H1 (cell line): Measurements from ENCODE around the gene ANGEL2. TPM values are rescaled to one million over a fixed set of nuclear protein-coding genes. Genes with fewer than 3 reads are reported as not detected.

Source experiments
- CTBP2 ChIP-seq: IDR thresholded peaks from 2 replicates; pipeline ENCODE4 v1.7.0; 2011; ENCODE audit warnings: borderline replicate concordance, mild to moderate bottlenecking, moderate library complexity, mixed read lengths, low read length; ENCODE audit not compliant: insufficient read depth, insufficient read length
- EZH2 ChIP-seq: fragments of 200-600 bp; sonication (generic); IDR thresholded peaks from 2 replicates; pipeline ENCODE4 v1.7.1; 2012; ENCODE audit warnings: low read depth, mild to moderate bottlenecking, moderate library complexity, low read length, inconsistent platforms; ENCODE audit not compliant: severe bottlenecking
- KDM1A ChIP-seq: fragments of 200-600, 300-600 bp; sonication (generic); IDR thresholded peaks from 2 replicates; pipeline ENCODE4 v1.7.1; 2016; ENCODE audit warnings: mild to moderate bottlenecking, low read length, borderline replicate concordance
- KDM5A ChIP-seq: fragments of 200-600 bp; IDR thresholded peaks from 2 replicates; pipeline ENCODE4 v1.7.1; 2012; ENCODE audit warnings: mild to moderate bottlenecking, low read length, inconsistent platforms, mixed read lengths
- MAFK ChIP-seq: IDR thresholded peaks from 2 replicates; pipeline ENCODE4 v1.6.1; 2012; ENCODE audit warnings: low read depth, mild to moderate bottlenecking, improper control_type of control experiment, low read length
- RAD21 ChIP-seq, 2 experiments: IDR thresholded peaks in 1 of 2; conservative IDR thresholded peaks in 1 of 2; 2 replicates each; pipeline ENCODE4 v1.6.1; 2011; ENCODE audit warnings: low read depth in 2 of 2, low read length in 2 of 2, improper control_type of control experiment in 1 of 2, inconsistent platforms in 1 of 2, mild to moderate bottlenecking in 1 of 2, moderate library complexity in 1 of 2
- RXRA ChIP-seq: IDR thresholded peaks from 2 replicates; pipeline ENCODE4 v1.6.1; 2011; ENCODE audit warnings: low read depth, mild to moderate bottlenecking, low read length, moderate library complexity; ENCODE audit not compliant: insufficient read depth
- SIRT6 ChIP-seq: IDR thresholded peaks from one replicate; pipeline ENCODE4 v1.7.1; 2012; ENCODE audit warnings: low read length, inconsistent platforms
- SP1 ChIP-seq: IDR thresholded peaks from 2 replicates; pipeline ENCODE4 v1.6.1; 2011; ENCODE audit warnings: low read depth, low read length
- SP4 ChIP-seq: IDR thresholded peaks from 2 replicates; pipeline ENCODE4 v1.6.1; 2012; ENCODE audit warnings: low read length, inconsistent platforms
- TAF1 ChIP-seq: IDR thresholded peaks from 2 replicates; pipeline ENCODE4 v1.6.1; 2011; ENCODE audit warnings: mild to moderate bottlenecking, low read depth, low read length
- TBP ChIP-seq: IDR thresholded peaks from 2 replicates; pipeline ENCODE4 v1.6.1; 2011; ENCODE audit warnings: low read depth, low read length, improper control_type of control experiment
- TCF12 ChIP-seq: IDR thresholded peaks from 2 replicates; pipeline ENCODE4 v1.6.1; 2011; ENCODE audit warnings: low read depth, mild to moderate bottlenecking, low read length
- TEAD4 ChIP-seq: IDR thresholded peaks from 2 replicates; pipeline ENCODE4 v1.6.1; 2012; ENCODE audit warnings: low read depth, low read length, inconsistent platforms, mixed read lengths
- ZNF274 ChIP-seq: IDR thresholded peaks from 2 replicates; pipeline ENCODE4 v1.7.0; 2012; ENCODE audit warnings: low read length, borderline replicate concordance; ENCODE audit errors: extremely low read depth
- polyA plus RNA-seq, 7 experiments: library from polyadenylated mRNA; depleted of rRNA in 3 of 7; stranded (reverse) in 5 of 7; unstranded in 2 of 7; fragments of >200 nt in 5 of 7; fragments of 200-250 nt in 2 of 7; gene quantifications; 1 replicate in 5 of 7; 2 replicates in 1 of 7; 4 replicates in 1 of 7; pipeline versions ENCODE4 v1.2.1 to v1.2.3, GENCODE V29; 2011 to 2013; ENCODE audit warnings: missing spikeins in 2 of 7, mixed read lengths in 2 of 7
- total RNA-seq: library from RNA; stranded (reverse); fragmentation: NEBNext Ultra II Directional; extraction: Animal tissue kit (Norgen Biotek cat#: 25700); gene quantifications from 2 replicates; pipeline ENCODE4 v1.2.1, GENCODE V29; 2021
- TF ChIP-seq, protein P1 (sequence below): IDR thresholded peaks from 2 replicates; pipeline ENCODE4 v1.6.1; 2012; ENCODE audit warnings: inconsistent platforms
- TF ChIP-seq, protein P2 (sequence below), 3 experiments: IDR thresholded peaks; 1 replicate in 2 of 3; 2 replicates in 1 of 3; pipeline versions ENCODE4 v1.5.1 to v1.6.1; 2011; ENCODE audit warnings: low read length in 3 of 3, mild to moderate bottlenecking in 3 of 3, inconsistent platforms in 2 of 3, low read depth in 1 of 3, moderate library complexity in 1 of 3; ENCODE audit not compliant: insufficient read depth in 1 of 3; ENCODE audit errors: control extremely low read depth in 1 of 3
- TF ChIP-seq, protein P3 (sequence below): IDR thresholded peaks from 2 replicates; pipeline ENCODE4 v1.6.1; 2012; ENCODE audit warnings: inconsistent platforms
- TF ChIP-seq, protein P4 (sequence below): IDR thresholded peaks from 2 replicates; pipeline ENCODE4 v1.6.1; 2011; ENCODE audit warnings: low read depth, mild to moderate bottlenecking, low read length; ENCODE audit not compliant: insufficient read depth

Gene ANGEL2
- total and polyA plus RNA-seq, 2 of the 8 experiments (the other 6 are each of a cell fraction or from before 2014, with no cell fraction given) = 18.1 to 39.9 TPM

DNA sequence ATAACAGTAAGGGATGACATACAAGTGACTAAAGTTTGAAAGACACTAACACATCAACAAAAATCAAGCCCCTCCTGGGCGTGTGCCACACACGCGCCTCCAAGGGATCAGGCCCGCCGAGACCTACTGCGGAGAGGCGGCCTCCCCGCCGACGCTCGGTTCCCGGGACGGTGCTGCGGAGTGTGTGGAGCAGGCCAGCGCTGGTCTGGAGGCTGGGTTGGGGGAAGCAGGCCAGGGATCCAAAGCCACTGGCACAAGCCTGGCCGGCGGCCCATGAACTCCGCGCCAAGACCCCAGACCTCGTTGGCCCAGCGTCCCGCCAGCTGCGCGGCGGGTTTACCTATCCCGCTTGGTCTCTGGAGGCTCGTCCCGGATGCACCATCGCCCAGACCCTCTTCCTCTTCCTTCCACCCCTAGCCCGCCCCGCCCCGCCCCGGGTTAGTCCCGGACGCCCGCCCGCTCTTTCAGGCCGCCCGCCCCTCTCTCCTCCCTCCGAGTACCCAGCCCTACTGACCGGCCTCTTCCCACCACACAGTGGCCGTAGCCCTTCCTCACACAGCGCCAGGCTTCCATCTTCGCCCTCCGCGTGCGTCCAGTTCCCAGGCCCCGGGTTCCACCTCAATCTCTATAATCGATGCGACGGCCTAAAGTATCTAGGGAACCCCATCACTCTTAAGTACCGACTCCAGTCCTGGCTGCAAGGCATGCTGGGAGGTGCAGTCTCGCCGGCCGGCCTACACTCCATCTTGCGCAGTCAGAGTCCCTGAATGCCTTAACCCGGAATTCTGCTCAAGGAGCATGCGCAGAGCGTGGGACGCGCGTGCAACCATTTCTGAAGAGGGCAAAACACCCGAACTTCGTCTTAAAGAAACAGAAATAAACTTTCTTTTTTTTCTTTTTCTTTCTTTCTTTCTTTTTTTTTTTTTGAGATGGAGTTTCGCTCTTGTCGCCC, at the start of gene ANGEL2 (continued):
- TF ChIP-seq KDM1A = no peak
- no peak for TF ChIP-seq ZNF274
- no peak for TF ChIP-seq EZH2
- peak; percentile 91 for TF ChIP-seq TEAD4
- TF ChIP-seq RXRA = no peak
- no peak for TF ChIP-seq SP1
- no peak for TF ChIP-seq MAFK
- TF ChIP-seq TAF1 = peak; percentile 67; the same call in 1 of the 2 replicates
- TF ChIP-seq, protein P1, sequence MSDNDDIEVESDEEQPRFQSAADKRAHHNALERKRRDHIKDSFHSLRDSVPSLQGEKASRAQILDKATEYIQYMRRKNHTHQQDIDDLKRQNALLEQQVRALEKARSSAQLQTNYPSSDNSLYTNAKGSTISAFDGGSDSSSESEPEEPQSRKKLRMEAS = peak; percentile 59; the same call in 1 of the 2 replicates
- TF ChIP-seq SP4 = no peak
- no peak for TF ChIP-seq RAD21 (IDR thresholded peaks at IDR 0.05 in 1 of 2, conservative IDR thresholded peaks at IDR 0.05 in 1 of 2; ENCODE audit: low read depth in 2 of 2, low read length in 2 of 2)
- TF ChIP-seq CTBP2 = no peak
- TF ChIP-seq, protein P2, sequence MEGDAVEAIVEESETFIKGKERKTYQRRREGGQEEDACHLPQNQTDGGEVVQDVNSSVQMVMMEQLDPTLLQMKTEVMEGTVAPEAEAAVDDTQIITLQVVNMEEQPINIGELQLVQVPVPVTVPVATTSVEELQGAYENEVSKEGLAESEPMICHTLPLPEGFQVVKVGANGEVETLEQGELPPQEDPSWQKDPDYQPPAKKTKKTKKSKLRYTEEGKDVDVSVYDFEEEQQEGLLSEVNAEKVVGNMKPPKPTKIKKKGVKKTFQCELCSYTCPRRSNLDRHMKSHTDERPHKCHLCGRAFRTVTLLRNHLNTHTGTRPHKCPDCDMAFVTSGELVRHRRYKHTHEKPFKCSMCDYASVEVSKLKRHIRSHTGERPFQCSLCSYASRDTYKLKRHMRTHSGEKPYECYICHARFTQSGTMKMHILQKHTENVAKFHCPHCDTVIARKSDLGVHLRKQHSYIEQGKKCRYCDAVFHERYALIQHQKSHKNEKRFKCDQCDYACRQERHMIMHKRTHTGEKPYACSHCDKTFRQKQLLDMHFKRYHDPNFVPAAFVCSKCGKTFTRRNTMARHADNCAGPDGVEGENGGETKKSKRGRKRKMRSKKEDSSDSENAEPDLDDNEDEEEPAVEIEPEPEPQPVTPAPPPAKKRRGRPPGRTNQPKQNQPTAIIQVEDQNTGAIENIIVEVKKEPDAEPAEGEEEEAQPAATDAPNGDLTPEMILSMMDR (IDR thresholded peaks at IDR 0.05; ENCODE audit: control extremely low read depth in 1 of 3, insufficient read depth in 1 of 3, low read depth in 1 of 3, low read length in 3 of 3) = no peak
- TF ChIP-seq, protein P3, sequence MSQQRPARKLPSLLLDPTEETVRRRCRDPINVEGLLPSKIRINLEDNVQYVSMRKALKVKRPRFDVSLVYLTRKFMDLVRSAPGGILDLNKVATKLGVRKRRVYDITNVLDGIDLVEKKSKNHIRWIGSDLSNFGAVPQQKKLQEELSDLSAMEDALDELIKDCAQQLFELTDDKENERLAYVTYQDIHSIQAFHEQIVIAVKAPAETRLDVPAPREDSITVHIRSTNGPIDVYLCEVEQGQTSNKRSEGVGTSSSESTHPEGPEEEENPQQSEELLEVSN = no peak; the same call in none of the 2 replicates
- TF ChIP-seq SIRT6 = no peak
- TF ChIP-seq KDM5A = 0 out of 2 replicates have a peak, but pooled peaks have one; percentile 9
- TF ChIP-seq, protein P4, sequence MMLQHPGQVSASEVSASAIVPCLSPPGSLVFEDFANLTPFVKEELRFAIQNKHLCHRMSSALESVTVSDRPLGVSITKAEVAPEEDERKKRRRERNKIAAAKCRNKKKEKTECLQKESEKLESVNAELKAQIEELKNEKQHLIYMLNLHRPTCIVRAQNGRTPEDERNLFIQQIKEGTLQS = no peak
- TF ChIP-seq TBP = peak; percentile 80
- 0 out of 2 replicates have a peak, but pooled peaks have one; percentile 5 for TF ChIP-seq TCF12
